Calu3 (cell line): Measurements from ENCODE around the gene PHIP. TPM values are rescaled to one million over a fixed set of nuclear protein-coding genes. Genes with fewer than 3 reads are reported as not detected.

Experiments used
- BruUV-seq: library from RNA; stranded (reverse); fragments of 400-500 nt; replicated peaks from 2 replicates; lab custom pipeline; 2021; lab: Mats Ljungman, UMichigan
- CTCF ChIA-PET: fragments of 300-600 bp; sonication (Branson Sonifier 250); formaldehyde crosslinking; loops from one replicate; lab custom pipeline; 2022; ENCODE audit warnings: antibody characterized with exemption; lab: Charles Lee
- DNase-seq: peaks from one replicate; pipeline ENCODE4 v3.0.0; 2022
- H3K27ac Mint-ChIP-seq: one replicate; pipeline ENCODE4 v1.8.0; 2022; ENCODE audit warnings: mixed read lengths; ENCODE audit not compliant: unreplicated experiment
- H3K27me3 Mint-ChIP-seq: one replicate; pipeline ENCODE4 v1.8.0; 2022; ENCODE audit warnings: mixed read lengths; ENCODE audit not compliant: unreplicated experiment
- H3K36me3 Mint-ChIP-seq: one replicate; pipeline ENCODE4 v1.8.0; 2022; ENCODE audit warnings: mild to moderate bottlenecking, moderate library complexity, mixed read lengths; ENCODE audit not compliant: insufficient read depth, unreplicated experiment
- H3K4me1 Mint-ChIP-seq: one replicate; pipeline ENCODE4 v1.8.0; 2022; ENCODE audit warnings: mild to moderate bottlenecking, low read depth, mixed read lengths; ENCODE audit not compliant: unreplicated experiment
- H3K4me3 Mint-ChIP-seq: one replicate; pipeline ENCODE4 v1.8.0; 2022; ENCODE audit warnings: mild to moderate bottlenecking, low read depth, moderate library complexity, mixed read lengths; ENCODE audit not compliant: unreplicated experiment
- H3K9me3 Mint-ChIP-seq: one replicate; pipeline ENCODE4 v1.8.0; 2022; ENCODE audit warnings: low read depth, mixed read lengths; ENCODE audit not compliant: unreplicated experiment
- CTCF ChIP-seq: fragments of 200-600 bp; IDR thresholded peaks from one replicate; pipeline ENCODE4 v1.8.0; 2022; ENCODE audit warnings: antibody characterized with exemption; ENCODE audit not compliant: unreplicated experiment
- intact Hi-C: fragments of 100-400 bp; cut with micrococcal nuclease; formaldehyde crosslinking; loops from one replicate; pipeline ENCODE4 v1.10.0; 2022; ENCODE audit not compliant: unreplicated experiment
- total RNA-seq: library from RNA; stranded (reverse); gene quantifications from 2 replicates; pipeline ENCODE4 v1.2.3, GENCODE V29; 2022

Gene PHIP
- total RNA-seq, 1 experiment from 2014 or later, result 50.8 TPM

- Mint-ChIP-seq H3K36me3 (peaks cover 7% of the 10 kb centered on the region), H3K27me3 (no peaks in the 10 kb centered on the region), H3K9me3 (no peaks in the 10 kb centered on the region), H3K4me3 (no peak overlapping the region), H3K4me1 (peaks cover 38% of the 10 kb centered on the region), H3K27ac (no peak overlapping the region)
- DNase-seq, result no peak
- no peak for TF ChIP-seq CTCF
- intact Hi-C loops, result no loop called here
- CTCF ChIA-PET, result no interaction called here
- BruUV-seq, result no TSS peak
Measured at GRCh38 chr6:79033279-79033678, 44.8 kb downstream of the PHIP start.

GRCh38 chr6:79031821-79032590, 46.0 kb downstream of the PHIP start:
- no TSS peak for BruUV-seq
- Mint-ChIP-seq H3K27ac (no peak overlapping the region), H3K36me3 (peaks cover 7% of the 10 kb centered on the region), H3K27me3 (no peaks in the 10 kb centered on the region), H3K4me1 (peaks cover 42% of the 10 kb centered on the region), H3K9me3 (no peaks in the 10 kb centered on the region), H3K4me3 (no peak overlapping the region)
- no peak for DNase-seq
- CTCF ChIA-PET, result no interaction called here
- intact Hi-C loops, result no loop called here
- no peak for TF ChIP-seq CTCF

- Mint-ChIP-seq H3K9me3 (no peaks in the 10 kb centered on the region), H3K27me3 (no peaks in the 10 kb centered on the region), H3K4me1 (peaks cover 33% of the 10 kb centered on the region), H3K4me3 (no peak overlapping the region), H3K36me3 (peaks cover 7% of the 10 kb centered on the region), H3K27ac (no peak overlapping the region)
- BruUV-seq, result no TSS peak
- DNase-seq, result no peak
- CTCF ChIA-PET, result no interaction called here
- no peak for TF ChIP-seq CTCF
- intact Hi-C loops, result no loop called here
Measured at GRCh38 chr6:79030511-79030910, 47.5 kb downstream of the PHIP start.

- no peak for TF ChIP-seq CTCF
- Mint-ChIP-seq H3K4me1 (peaks cover 30% of the 10 kb centered on the region), H3K4me3 (no peak overlapping the region), H3K27me3 (no peaks in the 10 kb centered on the region), H3K9me3 (no peaks in the 10 kb centered on the region), H3K27ac (no peak overlapping the region), H3K36me3 (peaks cover 7% of the 10 kb centered on the region)
- intact Hi-C loops, result no loop called here
- no peak for DNase-seq
- no TSS peak for BruUV-seq
- CTCF ChIA-PET, result no interaction called here
Measured at GRCh38 chr6:79030023-79030422, 48.0 kb downstream of the PHIP start.
